Gastroesophageal sphincter (tissue), 3 donors: ENCODE results near the gene PRDM12.

ENCODE experiments used
- CTCF ChIP-seq, 4 experiments: fragments of 200-600 bp in 2 of 4; fragments of 450-650 bp in 2 of 4; sonication (generic) in 1 of 4; IDR thresholded peaks; one replicate each; pipeline ENCODE4 v1.5.1; 2017 to 2019; ENCODE audit warnings: antibody characterized with exemption in 4 of 4, mild to moderate bottlenecking in 2 of 4, moderate library complexity in 2 of 4
- EP300 ChIP-seq: sonication (generic); formaldehyde crosslinking; IDR thresholded peaks from one replicate; pipeline ENCODE4 v1.6.1; 2017; ENCODE audit warnings: antibody characterized with exemption, mild to moderate bottlenecking
- POLR2A ChIP-seq, 2 donors: fragments of 450-650 bp; IDR thresholded peaks; one replicate each; pipeline ENCODE4 v1.6.1; 2017; ENCODE audit warnings: antibody characterized with exemption in 2 of 2, mild to moderate bottlenecking in 2 of 2, moderate library complexity in 1 of 2
- POLR2AphosphoS5 ChIP-seq: sonication (generic); formaldehyde crosslinking; IDR thresholded peaks from one replicate; pipeline ENCODE4 v1.6.1; 2017; ENCODE audit warnings: antibody characterized with exemption

- TF ChIP-seq CTCF (IDR thresholded peaks at IDR 0.05) (no peak), POLR2A (IDR thresholded peaks at IDR 0.05) (no peak), POLR2AphosphoS5 (no peak), EP300 (no peak)
Measured at GRCh38 chr9:130640681-130641080, 23.7 kb upstream of the PRDM12 start.
